Fibroblast of lung (primary cell): ENCODE measurements around the gene CDK6. TPM values are rescaled to one million over a fixed set of nuclear protein-coding genes. Genes with fewer than 3 reads are reported as not detected.

ENCODE experiments used
- DNase-seq, 2 donors: peaks; one replicate each; pipeline versions ENCODE4 v3.0.0 to v3.0.0-alpha.2; 2010; ENCODE audit warnings: low read depth in 2 of 2
- H2AFZ ChIP-seq: 2 replicates; pipeline ENCODE4 v1.5.1; 2012; ENCODE audit warnings: low read length, control low read depth, inconsistent platforms
- H3K27ac ChIP-seq: 2 replicates; pipeline ENCODE4 v1.5.1; 2011; ENCODE audit warnings: low read length, control low read depth; ENCODE audit not compliant: insufficient read depth
- H3K27me3 ChIP-seq: 2 replicates; pipeline ENCODE4 v1.5.1; 2011; ENCODE audit warnings: mild to moderate bottlenecking, low read length; ENCODE audit not compliant: control insufficient read depth, insufficient read depth
- H3K36me3 ChIP-seq: 2 replicates; pipeline ENCODE4 v1.5.1; 2011; ENCODE audit warnings: low read length; ENCODE audit not compliant: control insufficient read depth, insufficient read depth
- H3K4me1 ChIP-seq: 2 replicates; pipeline ENCODE4 v1.5.1; 2011; ENCODE audit warnings: low read length; ENCODE audit not compliant: control insufficient read depth, insufficient read depth; ENCODE audit errors: extremely low read depth
- H3K4me2 ChIP-seq: 2 replicates; pipeline ENCODE4 v1.5.1; 2011; ENCODE audit warnings: low read length, control low read depth; ENCODE audit not compliant: insufficient read depth; ENCODE audit errors: extremely low read depth
- H3K4me3 ChIP-seq, 4 experiments: fragments of 200-600 bp in 1 of 4; sonication (generic) in 1 of 4; replicated peaks in 1 of 4; 2 replicates each; pipeline ENCODE4 v1.5.1; 2011 to 2016; ENCODE audit warnings: low read length in 4 of 4, low read depth in 3 of 4, mild to moderate bottlenecking in 3 of 4, control low read depth in 2 of 4, inconsistent platforms in 1 of 4, mixed read lengths in 1 of 4; ENCODE audit not compliant: insufficient read depth in 1 of 4; ENCODE audit errors: control extremely low read depth in 1 of 4
- H3K79me2 ChIP-seq: 2 replicates; pipeline ENCODE4 v1.5.1; 2012; ENCODE audit warnings: mild to moderate bottlenecking, low read length, inconsistent platforms; ENCODE audit not compliant: control insufficient read depth, insufficient read depth
- H3K9ac ChIP-seq: 2 replicates; pipeline ENCODE4 v1.5.1; 2011; ENCODE audit warnings: mild to moderate bottlenecking, low read length, control low read depth; ENCODE audit not compliant: insufficient read depth
- H3K9me3 ChIP-seq: 2 replicates; pipeline ENCODE4 v1.5.1; 2012; ENCODE audit warnings: low read depth, low read length; ENCODE audit not compliant: control insufficient read depth, insufficient read depth
- H4K20me1 ChIP-seq: 2 replicates; pipeline ENCODE4 v1.5.1; 2011; ENCODE audit warnings: low read length; ENCODE audit not compliant: control insufficient read depth, insufficient read depth; ENCODE audit errors: extremely low read depth
- EZH2 ChIP-seq: IDR thresholded peaks from 2 replicates; pipeline ENCODE4 v1.5.1; 2012; ENCODE audit warnings: low read length, control low read depth, mild to moderate bottlenecking; ENCODE audit errors: missing control alignments
- polyA plus RNA-seq, 2 donors: library from polyadenylated mRNA; depleted of rRNA in 1 of 2; stranded (reverse) in 1 of 2; unstranded in 1 of 2; fragments of >200 nt; gene quantifications; 2 replicates each; pipeline ENCODE4 v1.2.1, GENCODE V29; 2011 to 2012; ENCODE audit warnings: missing spikeins in 1 of 2
- total RNA-seq: library from RNA; depleted of rRNA; stranded (reverse); fragments of >200 nt; gene quantifications from 2 replicates; pipeline ENCODE4 v1.2.1, GENCODE V29; 2014
- TF ChIP-seq, protein P1 (sequence below), 2 donors: IDR thresholded peaks in 1 of 2; conservative IDR thresholded peaks in 1 of 2; 1 replicate in 1 of 2; 2 replicates in 1 of 2; pipeline ENCODE4 v1.5.1; 2011 to 2012; ENCODE audit warnings: low read length in 2 of 2, control low read depth in 1 of 2, inconsistent platforms in 1 of 2, low read depth in 1 of 2, mild to moderate bottlenecking in 1 of 2

Gene CDK6
- total and polyA plus RNA-seq, 2 donors (not counting 1 experiment from before 2014, with no cell fraction given) = 17.8 to 19.2 TPM

DNA sequence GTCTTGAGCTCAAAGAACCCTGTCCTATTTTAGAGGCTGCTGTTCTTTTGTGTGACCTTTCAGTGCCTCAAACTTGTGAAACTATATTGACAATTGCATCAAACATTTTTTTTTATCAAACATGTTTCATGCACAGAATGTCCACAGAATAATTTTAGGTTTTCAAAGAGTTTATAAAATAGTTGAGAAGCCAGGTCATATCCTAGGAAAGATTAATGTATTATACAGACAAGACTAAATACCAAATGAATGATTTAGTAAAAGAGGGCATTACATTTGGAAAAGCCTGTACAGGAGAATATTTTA lies 67.0 kb downstream of the CDK6 start:
- peaks cover 33% of the 10 kb centered on the region for H3K4me1 ChIP-seq
- H3K36me3 ChIP-seq = no peaks in the 10 kb centered on the region
- H4K20me1 ChIP-seq = no peaks in the 10 kb centered on the region
- peak in 1 of 2 donors; percentile 42 for DNase-seq
- H3K27me3 ChIP-seq = no peaks in the 10 kb centered on the region
- H3K79me2 ChIP-seq = peaks cover 14% of the 10 kb centered on the region
- no peaks in the 10 kb centered on the region for H3K9me3 ChIP-seq
- H3K4me3 ChIP-seq = no peak overlapping the region
- no peak overlapping the region for H3K9ac ChIP-seq
- no peak overlapping the region for H3K27ac ChIP-seq
- no peak overlapping the region for H2AFZ ChIP-seq
- no peak overlapping the region for H3K4me2 ChIP-seq
- TF ChIP-seq, protein P1, sequence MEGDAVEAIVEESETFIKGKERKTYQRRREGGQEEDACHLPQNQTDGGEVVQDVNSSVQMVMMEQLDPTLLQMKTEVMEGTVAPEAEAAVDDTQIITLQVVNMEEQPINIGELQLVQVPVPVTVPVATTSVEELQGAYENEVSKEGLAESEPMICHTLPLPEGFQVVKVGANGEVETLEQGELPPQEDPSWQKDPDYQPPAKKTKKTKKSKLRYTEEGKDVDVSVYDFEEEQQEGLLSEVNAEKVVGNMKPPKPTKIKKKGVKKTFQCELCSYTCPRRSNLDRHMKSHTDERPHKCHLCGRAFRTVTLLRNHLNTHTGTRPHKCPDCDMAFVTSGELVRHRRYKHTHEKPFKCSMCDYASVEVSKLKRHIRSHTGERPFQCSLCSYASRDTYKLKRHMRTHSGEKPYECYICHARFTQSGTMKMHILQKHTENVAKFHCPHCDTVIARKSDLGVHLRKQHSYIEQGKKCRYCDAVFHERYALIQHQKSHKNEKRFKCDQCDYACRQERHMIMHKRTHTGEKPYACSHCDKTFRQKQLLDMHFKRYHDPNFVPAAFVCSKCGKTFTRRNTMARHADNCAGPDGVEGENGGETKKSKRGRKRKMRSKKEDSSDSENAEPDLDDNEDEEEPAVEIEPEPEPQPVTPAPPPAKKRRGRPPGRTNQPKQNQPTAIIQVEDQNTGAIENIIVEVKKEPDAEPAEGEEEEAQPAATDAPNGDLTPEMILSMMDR (conservative IDR thresholded peaks at IDR 0.05 in 1 of 2, IDR thresholded peaks at IDR 0.05 in 1 of 2; ENCODE audit: low read depth in 1 of 2, low read length in 2 of 2) = no peak
- no peak for TF ChIP-seq EZH2

DNA sequence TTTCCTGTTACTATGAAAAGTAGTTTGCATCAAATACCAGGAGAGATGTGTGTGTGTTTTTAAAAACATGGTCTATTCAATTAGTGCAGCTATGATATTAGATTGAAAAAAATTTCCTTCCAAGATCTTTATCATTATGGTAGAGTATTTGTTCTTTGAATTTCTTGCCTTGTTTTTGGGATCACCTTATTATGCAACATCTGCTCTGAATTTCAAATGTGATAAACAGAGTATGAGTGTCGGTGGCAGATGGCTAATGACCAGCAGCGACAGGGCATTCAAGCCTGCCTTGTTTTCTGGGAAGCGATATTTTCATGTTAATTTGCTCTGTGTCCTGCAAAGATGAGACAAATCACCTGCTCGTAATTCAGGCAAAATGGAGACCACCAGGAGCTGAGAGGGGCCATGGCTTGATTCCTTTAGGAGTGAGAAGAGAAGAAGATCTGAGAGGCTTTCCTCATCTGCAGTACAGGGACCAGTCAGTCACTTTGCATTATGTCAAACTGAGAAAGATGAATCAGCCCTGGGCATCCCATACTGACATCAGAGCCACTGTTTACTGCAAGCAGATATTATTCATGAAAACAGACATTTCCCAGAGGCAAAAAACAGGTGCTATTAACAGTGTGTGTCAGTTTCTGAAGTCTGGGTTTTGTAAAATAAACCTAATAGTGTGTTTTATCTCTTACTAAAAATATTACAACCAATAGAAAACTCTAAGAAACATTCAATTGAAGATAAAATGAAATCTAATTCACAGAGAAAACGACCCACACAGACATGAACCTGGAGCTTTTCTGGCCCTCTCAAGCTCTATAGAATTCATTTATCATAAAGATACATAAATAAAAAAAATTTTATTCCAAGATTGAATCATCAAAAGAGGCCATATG lies 67.6 kb downstream of the CDK6 start:
- no peak overlapping the region for H3K27ac ChIP-seq
- peak in 1 of 2 donors; percentile 47 for DNase-seq
- H4K20me1 ChIP-seq = no peaks in the 10 kb centered on the region
- H3K36me3 ChIP-seq = no peaks in the 10 kb centered on the region
- H3K79me2 ChIP-seq = peaks cover 17% of the 10 kb centered on the region
- TF ChIP-seq EZH2 = no peak
- TF ChIP-seq, protein P1 (conservative IDR thresholded peaks at IDR 0.05 in 1 of 2, IDR thresholded peaks at IDR 0.05 in 1 of 2; ENCODE audit: low read depth in 1 of 2, low read length in 2 of 2) = no peak
- no peaks in the 10 kb centered on the region for H3K9me3 ChIP-seq
- no peak overlapping the region for H3K9ac ChIP-seq
- H3K4me3 ChIP-seq = no peak overlapping the region
- H2AFZ ChIP-seq = no peak overlapping the region
- peaks cover 36% of the 10 kb centered on the region for H3K4me1 ChIP-seq
- no peaks in the 10 kb centered on the region for H3K27me3 ChIP-seq
- peak overlapping the region; percentile 18 for H3K4me2 ChIP-seq

GRCh38 chr7:92767437-92767836 lies 68.9 kb downstream of the CDK6 start:
- TF ChIP-seq, protein P1 (conservative IDR thresholded peaks at IDR 0.05 in 1 of 2, IDR thresholded peaks at IDR 0.05 in 1 of 2; ENCODE audit: low read depth in 1 of 2, low read length in 2 of 2) = no peak
- H3K27ac ChIP-seq = peak overlapping the region; percentile 77
- peak; percentile 31 to 74 for DNase-seq
- no peak overlapping the region for H3K9ac ChIP-seq
- H2AFZ ChIP-seq = no peak overlapping the region
- H3K27me3 ChIP-seq = no peaks in the 10 kb centered on the region
- H3K79me2 ChIP-seq = peaks cover 19% of the 10 kb centered on the region
- H4K20me1 ChIP-seq = no peaks in the 10 kb centered on the region
- no peak overlapping the region for H3K4me3 ChIP-seq
- H3K9me3 ChIP-seq = no peaks in the 10 kb centered on the region
- no peak overlapping the region for H3K4me2 ChIP-seq
- H3K4me1 ChIP-seq = peaks cover 36% of the 10 kb centered on the region
- no peaks in the 10 kb centered on the region for H3K36me3 ChIP-seq
